HG03280 (cell line): Measurements from ENCODE around the gene SIGLECL1.
"Not testable (repeated sequence)": the region's sequence is repeated elsewhere in the genome, so short reads cannot be mapped to it uniquely, and the experiment has no call there.

ENCODE experiments used
- ATAC-seq: cut with Tn5 transposase; IDR thresholded peaks from one replicate; pipeline ENCODE4 v1.9.1; 2021; ENCODE audit warnings: mild to moderate bottlenecking, moderate library complexity; ENCODE audit not compliant: unreplicated experiment

SIGLECL1 gene

GRCh38 chr19:51250786-51251467, at the start of gene SIGLECL1:
Gene SIGLECL1, plus strand, starts transcription at chr19:51251080. Its CDS starts 12,993 bp downstream, at chr19:51264073.
- ATAC-seq, result no peak

- ATAC-seq, result no peak
Observed at GRCh38 chr19:51201712-51202111, 49.2 kb upstream of the SIGLECL1 start.

- no peak for ATAC-seq
Observed at GRCh38 chr19:51203916-51204315, 47.0 kb upstream of the SIGLECL1 start.

GRCh38 chr19:51204321-51204720, 46.6 kb upstream of the SIGLECL1 start:
- no peak for ATAC-seq

- no peak for ATAC-seq
Observed at GRCh38 chr19:51207747-51208146, 43.1 kb upstream of the SIGLECL1 start.

- no peak for ATAC-seq
Observed at GRCh38 chr19:51210191-51210784, 40.6 kb upstream of the SIGLECL1 start.

GRCh38 chr19:51210874-51211361, 40.0 kb upstream of the SIGLECL1 start:
- not testable (repeated sequence) for ATAC-seq

- no peak for ATAC-seq
Observed at GRCh38 chr19:51211833-51212232, 39.0 kb upstream of the SIGLECL1 start.

- no peak for ATAC-seq
Observed at GRCh38 chr19:51219307-51219706, 31.6 kb upstream of the SIGLECL1 start.

- ATAC-seq, result no peak
Observed at GRCh38 chr19:51219971-51220370, 30.9 kb upstream of the SIGLECL1 start.

GRCh38 chr19:51220996-51221395, 29.9 kb upstream of the SIGLECL1 start:
- no peak for ATAC-seq

GRCh38 chr19:51224163-51224641, 26.7 kb upstream of the SIGLECL1 start:
- no peak for ATAC-seq

- ATAC-seq, result not testable (repeated sequence)
Observed at GRCh38 chr19:51224898-51225393, 25.9 kb upstream of the SIGLECL1 start, which contains the start of gene CD33. Gene CD33, plus strand, starts transcription at chr19:51225080. Its CDS starts 39 bp downstream, at chr19:51225119.

- no peak for ATAC-seq
Observed at GRCh38 chr19:51226067-51226466, 24.8 kb upstream of the SIGLECL1 start.

GRCh38 chr19:51227326-51227725, 23.6 kb upstream of the SIGLECL1 start:
- no peak for ATAC-seq

GRCh38 chr19:51227966-51228365, 22.9 kb upstream of the SIGLECL1 start:
- no peak for ATAC-seq

GRCh38 chr19:51240866-51241265, 10.0 kb upstream of the SIGLECL1 start:
- ATAC-seq, result no peak

GRCh38 chr19:51242881-51243630, 7.8 kb upstream of the SIGLECL1 start:
- no peak for ATAC-seq

GRCh38 chr19:51246164-51246552, 4.7 kb upstream of the SIGLECL1 start:
- ATAC-seq, result no peak

GRCh38 chr19:51247972-51248590, 2.8 kb upstream of the SIGLECL1 start:
- no peak for ATAC-seq

GRCh38 chr19:51251468-51251820, 564 bp downstream of the SIGLECL1 start:
- no peak for ATAC-seq
